ENCODE measurements around the gene TRMT1L. TPM values are rescaled to one million over a fixed set of nuclear protein-coding genes. Genes with fewer than 3 reads are reported as not detected.

The TRMT1L gene
- total RNA-seq, 1 donor from 2014 or later, result 24.0 TPM

- intact Hi-C loops (cut with micrococcal nuclease), result no loop called here
Observed at GRCh38 chr1:185137896-185138545, 18.7 kb downstream of the TRMT1L start.

GRCh38 chr1:185132534-185132933 lies 24.2 kb downstream of the TRMT1L start:
- intact Hi-C loops (cut with micrococcal nuclease), result no loop called here

DNA sequence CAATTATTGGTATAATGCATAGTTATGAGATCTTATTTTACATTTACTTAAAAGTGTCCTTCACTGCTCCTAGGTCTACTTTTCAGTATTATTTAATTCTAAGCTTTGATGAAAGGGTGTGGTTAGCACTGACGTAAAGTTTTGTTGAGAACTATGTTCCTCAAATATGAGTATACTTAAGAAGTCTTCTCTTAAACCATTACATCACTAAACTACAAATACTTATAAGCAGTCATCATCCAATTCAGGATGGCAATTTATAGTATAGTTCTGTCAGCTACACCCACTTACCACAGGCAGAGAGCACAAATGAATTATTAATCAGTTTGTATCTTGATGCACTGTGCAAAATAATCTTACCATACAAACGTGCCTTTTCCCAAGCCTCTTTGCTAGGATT lies 27.0 kb downstream of the TRMT1L start:
- intact Hi-C loops (cut with micrococcal nuclease), result loop anchor here (2.0 kb wide), 1 partner anchor 13 kb away; no protein-coding TSS in a partner anchor

GRCh38 chr1:185112356-185112755 lies 44.4 kb downstream of the TRMT1L start:
- intact Hi-C loops (cut with micrococcal nuclease), result no loop called here

- intact Hi-C loops (cut with micrococcal nuclease), result no loop called here
Observed at GRCh38 chr1:185111873-185112272, 44.9 kb downstream of the TRMT1L start.

GRCh38 chr1:185110145-185110544 lies 46.6 kb downstream of the TRMT1L start:
- intact Hi-C loops (cut with micrococcal nuclease), result no loop called here

- intact Hi-C loops (cut with micrococcal nuclease), result no loop called here
Observed at GRCh38 chr1:185108321-185108720, 48.4 kb downstream of the TRMT1L start.

DNA sequence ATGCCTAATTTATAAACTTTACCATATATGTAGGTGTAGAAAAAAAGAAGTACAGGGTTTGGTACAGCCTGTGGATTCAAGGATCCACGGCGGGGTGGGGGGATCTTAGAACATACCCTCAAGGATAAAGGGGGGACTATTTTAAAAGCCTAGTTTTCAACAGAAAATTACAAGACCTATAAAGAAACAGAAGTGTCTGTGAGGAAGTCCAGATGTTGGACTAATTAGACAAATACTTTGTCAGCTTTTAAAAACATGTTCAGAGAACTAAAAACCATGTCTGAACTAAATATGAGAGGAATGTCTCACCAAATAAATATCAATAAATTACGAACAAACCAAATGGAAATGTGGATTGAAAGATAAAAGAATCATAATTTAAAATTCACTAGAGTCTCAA lies 51.6 kb downstream of the TRMT1L start:
- intact Hi-C loops (cut with micrococcal nuclease), result no loop called here

DNA sequence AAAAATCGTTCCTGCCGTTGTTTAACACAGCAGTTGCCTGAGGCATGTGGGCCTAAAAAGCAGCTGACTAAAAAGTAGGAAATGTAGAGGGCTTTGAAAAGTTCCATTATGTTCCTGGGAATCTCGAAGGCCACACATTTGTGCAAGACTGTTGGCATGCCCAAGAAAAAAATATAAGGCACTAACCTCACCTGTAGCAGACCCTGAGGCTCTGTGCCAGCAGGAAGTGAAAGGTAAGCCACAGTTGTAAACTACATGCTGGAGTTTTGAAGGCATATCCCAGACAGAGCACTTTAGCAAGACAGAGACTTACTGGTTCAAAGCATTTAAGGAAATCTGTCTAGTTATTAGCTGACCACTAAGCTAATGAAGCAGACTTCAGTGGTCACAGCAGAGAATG lies 52.7 kb downstream of the TRMT1L start:
- intact Hi-C loops (cut with micrococcal nuclease), result no loop called here

DNA sequence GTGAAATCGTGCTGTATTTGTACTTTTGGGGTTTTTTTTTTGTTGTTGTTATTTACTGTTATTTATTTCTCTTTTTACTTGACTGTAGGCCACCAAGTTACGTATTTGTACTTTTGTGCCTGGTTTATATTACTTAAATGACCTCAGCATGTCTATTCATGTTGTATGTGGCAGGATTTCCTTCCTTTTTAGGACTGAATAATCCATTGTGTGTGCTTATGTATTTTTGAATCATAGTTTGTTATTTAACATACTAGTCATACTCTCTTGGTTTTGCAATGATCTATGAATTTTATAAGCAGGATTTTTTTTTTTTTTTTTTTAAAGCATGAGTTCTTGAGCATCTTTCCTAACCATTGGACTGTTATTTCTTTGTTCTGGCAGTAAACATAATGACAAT lies 60.2 kb downstream of the TRMT1L start:
- intact Hi-C loops (cut with micrococcal nuclease), result no loop called here

DNA sequence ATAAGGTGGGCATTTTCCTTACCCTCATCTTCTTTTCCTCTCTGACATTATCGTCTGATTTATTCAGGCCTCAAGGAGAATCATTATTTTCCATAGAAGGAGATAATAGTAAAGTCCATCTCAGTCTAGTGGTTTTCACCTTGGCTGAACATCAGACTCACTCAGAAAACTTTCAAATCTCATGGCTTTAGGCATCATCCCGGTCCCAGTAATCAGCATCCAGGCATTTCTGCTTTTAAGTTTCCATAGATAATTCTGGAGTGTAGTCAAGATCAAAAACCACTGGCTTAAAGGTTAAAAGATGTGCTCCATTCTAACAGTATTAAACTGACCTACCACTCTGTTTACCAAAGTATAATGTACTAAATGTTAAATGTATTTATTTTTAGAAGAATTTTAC lies 62.0 kb downstream of the TRMT1L start:
- intact Hi-C loops (cut with micrococcal nuclease), result no loop called here

- intact Hi-C loops (cut with micrococcal nuclease), result no loop called here
Observed at GRCh38 chr1:185091480-185091879, 65.3 kb downstream of the TRMT1L start.

DNA sequence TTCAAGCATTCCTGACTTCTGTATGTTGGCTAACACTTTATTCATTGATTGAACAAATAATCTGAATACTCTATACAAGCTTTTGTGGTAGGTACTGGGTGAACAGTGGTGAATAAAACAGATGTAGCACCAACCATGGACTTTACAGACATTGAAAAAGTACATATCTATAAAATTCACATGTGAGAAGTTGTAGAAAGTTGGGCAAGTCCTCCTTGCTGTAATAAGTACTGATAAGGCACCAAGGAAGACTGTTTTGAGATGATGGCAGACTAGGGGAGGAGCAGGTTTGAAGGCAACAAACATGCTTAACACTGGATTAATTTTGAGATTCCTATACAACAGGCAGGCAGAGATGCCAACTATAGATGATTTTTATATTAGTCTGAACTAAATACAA lies 69.0 kb downstream of the TRMT1L start:
- intact Hi-C loops (cut with micrococcal nuclease), result no loop called here

- intact Hi-C loops (cut with micrococcal nuclease), result no loop called here
Observed at GRCh38 chr1:185087101-185087500, 69.7 kb downstream of the TRMT1L start.

DNA sequence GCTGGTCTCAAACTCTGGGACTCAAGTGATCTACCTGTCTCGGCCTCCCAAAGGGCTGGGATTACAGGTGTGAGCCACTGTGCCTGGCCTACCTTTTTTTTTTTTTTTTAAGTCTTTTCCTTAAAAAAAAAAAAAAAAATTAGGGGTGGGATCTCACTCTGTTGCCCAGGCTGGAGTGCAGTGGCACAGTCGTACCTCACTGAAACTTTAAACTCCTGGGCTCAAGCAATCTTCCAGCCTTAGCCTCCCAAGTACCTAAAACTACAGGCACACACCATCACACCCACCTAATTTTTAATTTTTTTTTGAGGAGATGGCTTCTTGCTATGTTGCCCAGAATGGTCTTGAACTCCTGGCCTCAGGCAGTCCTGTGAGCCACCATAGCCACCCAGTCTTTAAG lies 72.9 kb downstream of the TRMT1L start:
- intact Hi-C loops (cut with micrococcal nuclease), result no loop called here

GRCh38 chr1:185080422-185080821 lies 76.3 kb downstream of the TRMT1L start:
- intact Hi-C loops (cut with micrococcal nuclease), result no loop called here

DNA sequence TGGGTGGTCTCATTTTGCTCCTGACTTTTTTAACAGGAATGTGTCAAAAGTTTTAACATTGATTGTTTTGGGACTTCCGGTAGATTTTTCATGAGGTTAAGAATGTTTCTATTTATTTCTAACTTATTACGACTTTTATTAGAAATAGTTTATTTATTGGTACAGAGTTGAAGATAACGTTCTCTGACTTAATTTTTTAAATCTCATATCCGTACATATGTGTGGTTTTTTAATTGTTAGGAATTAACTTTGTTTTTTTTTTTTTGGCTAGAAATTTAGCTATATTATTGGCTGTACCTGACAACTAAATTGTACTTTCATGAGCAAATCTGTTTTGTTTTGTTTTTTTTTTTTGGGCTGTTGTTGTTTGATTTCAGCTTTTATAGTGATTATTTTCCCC lies 79.4 kb downstream of the TRMT1L start:
- intact Hi-C loops (cut with micrococcal nuclease), result no loop called here

DNA sequence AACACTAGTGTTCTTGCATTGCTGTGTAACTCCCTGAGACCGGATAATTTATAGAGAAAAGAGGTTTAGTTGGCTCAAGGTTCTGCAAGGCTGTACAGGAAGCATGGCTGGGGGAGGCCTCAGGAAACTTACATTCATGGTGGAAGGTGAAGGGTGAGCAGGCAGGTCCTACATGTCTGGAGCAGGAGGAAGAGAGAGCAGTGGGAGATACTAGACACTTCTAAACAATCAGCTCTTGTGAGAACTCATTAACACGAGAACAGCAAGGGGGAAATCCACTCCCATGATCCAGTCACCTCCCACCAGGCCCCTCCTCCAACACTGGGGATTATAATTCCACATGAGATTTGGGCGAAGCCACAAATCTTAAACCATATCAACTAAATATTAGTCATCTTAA lies 81.3 kb downstream of the TRMT1L start:
- intact Hi-C loops (cut with micrococcal nuclease), result no loop called here

GRCh38 chr1:185074307-185074706 lies 82.4 kb downstream of the TRMT1L start:
- intact Hi-C loops (cut with micrococcal nuclease), result no loop called here

DNA sequence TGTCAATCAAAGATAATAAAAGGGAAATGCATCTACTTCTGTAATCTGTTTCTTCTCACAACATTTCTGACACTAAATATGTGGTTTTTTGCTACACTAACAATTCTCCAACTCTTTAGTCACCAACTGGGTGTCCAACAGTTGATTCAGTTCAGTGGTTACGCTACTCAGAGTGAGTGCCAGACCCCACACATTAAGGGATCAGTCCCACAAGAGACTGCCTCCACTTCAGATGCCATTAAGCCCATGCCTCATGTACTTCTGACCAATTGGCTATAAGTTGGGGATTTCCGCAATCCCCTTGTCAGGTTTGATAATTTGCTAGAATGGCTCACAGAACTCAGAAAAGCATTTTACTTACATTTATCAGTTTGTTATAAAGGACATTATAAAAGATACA lies 83.0 kb downstream of the TRMT1L start:
- intact Hi-C loops (cut with micrococcal nuclease), result no loop called here

DNA sequence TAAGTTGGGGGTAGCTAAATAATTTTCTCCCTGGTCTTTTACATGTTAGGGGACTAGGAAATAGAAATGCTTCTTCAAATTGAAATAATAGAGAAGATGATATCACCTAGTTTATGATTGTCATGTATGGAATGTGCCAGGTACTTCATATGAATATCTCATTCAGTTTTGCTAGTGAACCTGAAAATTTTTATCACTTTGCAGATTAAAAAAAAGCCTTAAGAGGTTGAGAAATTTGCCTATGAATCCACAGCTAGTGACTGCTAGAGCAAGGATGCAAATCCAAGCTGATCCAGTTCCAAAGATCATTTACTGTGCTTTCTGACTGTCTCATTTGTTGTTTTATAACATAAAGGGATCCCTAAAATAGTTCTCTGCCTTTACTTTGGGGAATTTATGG lies 86.7 kb downstream of the TRMT1L start:
- intact Hi-C loops (cut with micrococcal nuclease), result no loop called here

DNA sequence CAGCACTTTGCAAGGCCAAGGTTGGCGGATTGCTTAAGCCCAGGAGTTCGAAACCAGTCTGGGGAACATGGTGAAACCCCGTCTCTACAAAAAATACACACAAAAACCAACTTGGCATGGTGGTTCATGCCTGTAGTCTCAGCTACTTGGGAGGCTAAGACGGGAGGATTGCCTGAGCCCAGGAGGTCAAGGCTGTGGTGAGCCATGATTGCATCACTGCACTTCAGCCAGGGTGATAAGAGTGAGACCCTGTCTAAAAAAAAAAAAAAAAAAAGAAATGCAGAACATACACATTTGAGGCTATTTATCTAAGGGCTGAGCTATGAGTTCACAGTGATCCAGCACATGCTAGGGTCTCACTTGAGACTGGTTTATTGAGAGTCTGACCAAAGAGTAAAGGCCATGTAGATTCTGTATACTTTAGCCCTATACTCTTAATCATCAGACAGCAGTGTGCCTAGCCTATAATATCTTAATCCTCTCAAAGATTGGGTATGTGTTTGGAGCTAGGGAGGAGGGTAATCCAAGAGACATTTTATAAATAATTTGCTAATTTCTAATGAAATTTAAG lies 87.5 kb downstream of the TRMT1L start:
- intact Hi-C loops (cut with micrococcal nuclease), result no loop called here

- intact Hi-C loops (cut with micrococcal nuclease), result no loop called here
Observed at GRCh38 chr1:185068341-185068740, 88.4 kb downstream of the TRMT1L start.
